ENCODE results near the gene ERCC3.

Gene ERCC3

DNA sequence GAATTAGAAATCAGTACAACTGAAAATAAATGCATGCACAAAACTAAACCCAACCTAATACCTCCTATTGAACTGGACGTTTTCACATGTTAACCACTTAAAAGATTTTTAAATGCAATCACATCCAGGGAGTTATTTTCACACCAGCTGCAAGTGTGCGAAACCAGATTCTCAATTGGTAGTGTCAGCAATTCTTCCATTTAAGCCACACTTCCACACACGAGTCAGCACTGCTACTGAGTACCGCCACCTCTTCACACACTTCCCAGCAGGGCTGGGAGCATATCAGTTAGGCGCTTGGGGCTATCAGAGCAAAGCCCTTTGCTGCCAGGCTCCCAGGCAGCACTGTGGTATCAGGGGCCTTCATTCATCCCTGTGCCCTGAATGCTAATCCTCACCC, 14.2 kb downstream of the ERCC3 start:
- TF ChIP-seq EZH2 (IDR thresholded peaks at IDR 0.05; ENCODE audit: borderline replicate concordance, low read length): no peak
- TF ChIP-seq, protein P1, sequence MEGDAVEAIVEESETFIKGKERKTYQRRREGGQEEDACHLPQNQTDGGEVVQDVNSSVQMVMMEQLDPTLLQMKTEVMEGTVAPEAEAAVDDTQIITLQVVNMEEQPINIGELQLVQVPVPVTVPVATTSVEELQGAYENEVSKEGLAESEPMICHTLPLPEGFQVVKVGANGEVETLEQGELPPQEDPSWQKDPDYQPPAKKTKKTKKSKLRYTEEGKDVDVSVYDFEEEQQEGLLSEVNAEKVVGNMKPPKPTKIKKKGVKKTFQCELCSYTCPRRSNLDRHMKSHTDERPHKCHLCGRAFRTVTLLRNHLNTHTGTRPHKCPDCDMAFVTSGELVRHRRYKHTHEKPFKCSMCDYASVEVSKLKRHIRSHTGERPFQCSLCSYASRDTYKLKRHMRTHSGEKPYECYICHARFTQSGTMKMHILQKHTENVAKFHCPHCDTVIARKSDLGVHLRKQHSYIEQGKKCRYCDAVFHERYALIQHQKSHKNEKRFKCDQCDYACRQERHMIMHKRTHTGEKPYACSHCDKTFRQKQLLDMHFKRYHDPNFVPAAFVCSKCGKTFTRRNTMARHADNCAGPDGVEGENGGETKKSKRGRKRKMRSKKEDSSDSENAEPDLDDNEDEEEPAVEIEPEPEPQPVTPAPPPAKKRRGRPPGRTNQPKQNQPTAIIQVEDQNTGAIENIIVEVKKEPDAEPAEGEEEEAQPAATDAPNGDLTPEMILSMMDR (IDR thresholded peaks at IDR 0.05; ENCODE audit: low read length): no peak
- H3K27ac ChIP-seq (ENCODE audit: low read depth, low read length, poor library complexity, severe bottlenecking): no peak overlapping the region
- H3K9ac ChIP-seq (ENCODE audit: low read length): no peak overlapping the region
- H3K79me2 ChIP-seq (ENCODE audit: insufficient read depth, low read length): no peaks in the 10 kb centered on the region
- peaks cover 94% of the 10 kb centered on the region for H3K36me3 ChIP-seq (ENCODE audit: insufficient read depth, low read length)
- no peaks in the 10 kb centered on the region for H3K27me3 ChIP-seq (ENCODE audit: insufficient read depth, low read length)
- no peaks in the 10 kb centered on the region for H4K20me1 ChIP-seq (ENCODE audit: insufficient read depth, low read length)
- no peaks in the 10 kb centered on the region for H3F3A ChIP-seq (ENCODE audit: insufficient read depth, low read length)
- no peak overlapping the region for H3K4me3 ChIP-seq (ENCODE audit: low read depth, low read length, poor library complexity, severe bottlenecking)
- H3K9me2 ChIP-seq (ENCODE audit: low read depth, low read length): no peaks in the 10 kb centered on the region
- peaks cover 5% of the 10 kb centered on the region; the same call in 1 of the 2 replicates for H3K9me3 ChIP-seq (ENCODE audit: low read length)
- no peaks in the 10 kb centered on the region for H3K4me1 ChIP-seq (ENCODE audit: insufficient read depth, low read length, severe bottlenecking)
- H2AFZ ChIP-seq (ENCODE audit: low read length): no peak overlapping the region
- no peak overlapping the region for H3K4me2 ChIP-seq (ENCODE audit: low read length)

DNA sequence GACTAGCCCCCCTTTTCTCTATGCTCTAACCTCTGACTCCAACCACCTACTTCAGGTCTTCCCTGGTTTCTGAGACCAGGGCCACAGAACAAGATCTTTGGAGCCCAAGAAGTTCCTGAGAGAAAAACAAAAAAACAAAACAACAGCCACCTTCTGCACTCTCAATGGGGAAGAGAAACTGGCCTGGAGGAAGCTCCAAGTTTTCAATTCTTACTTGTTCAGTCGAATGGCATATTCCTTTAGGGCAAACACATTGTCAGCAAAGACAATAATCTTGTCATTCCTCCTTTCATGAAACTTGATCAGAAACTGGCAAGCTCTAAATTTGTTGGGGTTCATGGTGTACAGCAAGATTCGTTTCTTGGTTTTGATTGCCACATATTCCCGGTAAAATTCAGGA, 15.0 kb downstream of the ERCC3 start:
- Histone ChIP-seq H3K27me3 (ENCODE audit: insufficient read depth, low read length) (no peaks in the 10 kb centered on the region), H3K9me2 (ENCODE audit: low read depth, low read length) (no peaks in the 10 kb centered on the region), H3K4me2 (ENCODE audit: low read length) (no peak overlapping the region), H3K9me3 (ENCODE audit: low read length) (peaks cover 5% of the 10 kb centered on the region; the same call in 1 of the 2 replicates), H3F3A (ENCODE audit: insufficient read depth, low read length) (no peaks in the 10 kb centered on the region), H3K79me2 (ENCODE audit: insufficient read depth, low read length) (no peaks in the 10 kb centered on the region), H3K27ac (ENCODE audit: low read depth, low read length, poor library complexity, severe bottlenecking) (no peak overlapping the region), H3K36me3 (ENCODE audit: insufficient read depth, low read length) (peaks cover 92% of the 10 kb centered on the region), H3K4me3 (ENCODE audit: low read depth, low read length, poor library complexity, severe bottlenecking) (no peak overlapping the region), H2AFZ (ENCODE audit: low read length) (no peak overlapping the region), H3K9ac (ENCODE audit: low read length) (no peak overlapping the region), H3K4me1 (ENCODE audit: insufficient read depth, low read length, severe bottlenecking) (no peaks in the 10 kb centered on the region), H4K20me1 (ENCODE audit: insufficient read depth, low read length) (no peaks in the 10 kb centered on the region)
- TF ChIP-seq, protein P1 (IDR thresholded peaks at IDR 0.05; ENCODE audit: low read length): no peak
- no peak for TF ChIP-seq EZH2 (IDR thresholded peaks at IDR 0.05; ENCODE audit: borderline replicate concordance, low read length)

DNA sequence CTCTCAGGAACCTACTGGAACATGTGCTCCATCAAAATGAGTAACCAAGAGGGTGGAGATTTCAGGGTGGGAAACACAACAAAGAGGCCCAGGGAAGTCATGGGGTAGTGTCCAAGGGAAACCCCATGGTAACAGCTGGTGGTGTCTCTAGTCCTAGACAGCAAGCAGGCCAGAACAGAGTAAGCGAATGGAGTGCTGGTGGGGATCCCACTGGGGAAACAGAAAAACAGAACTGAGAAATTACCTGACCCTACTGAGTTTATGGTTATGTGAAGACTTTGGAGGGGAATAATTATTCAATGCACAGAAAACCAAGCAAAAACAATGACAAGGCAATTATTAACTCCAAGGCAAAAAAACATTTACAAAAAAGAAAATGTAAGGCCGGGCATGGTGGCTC, 16.9 kb downstream of the ERCC3 start:
- no peaks in the 10 kb centered on the region for H4K20me1 ChIP-seq (ENCODE audit: insufficient read depth, low read length)
- no peaks in the 10 kb centered on the region for H3K27me3 ChIP-seq (ENCODE audit: insufficient read depth, low read length)
- H3K79me2 ChIP-seq (ENCODE audit: insufficient read depth, low read length): no peaks in the 10 kb centered on the region
- H3K36me3 ChIP-seq (ENCODE audit: insufficient read depth, low read length): peaks cover 85% of the 10 kb centered on the region
- no peak overlapping the region for H3K27ac ChIP-seq (ENCODE audit: low read depth, low read length, poor library complexity, severe bottlenecking)
- H3F3A ChIP-seq (ENCODE audit: insufficient read depth, low read length): no peaks in the 10 kb centered on the region
- TF ChIP-seq, protein P1 (IDR thresholded peaks at IDR 0.05; ENCODE audit: low read length): no peak
- TF ChIP-seq EZH2 (IDR thresholded peaks at IDR 0.05; ENCODE audit: borderline replicate concordance, low read length): no peak
- no peaks in the 10 kb centered on the region for H3K9me2 ChIP-seq (ENCODE audit: low read depth, low read length)
- no peak overlapping the region for H3K4me3 ChIP-seq (ENCODE audit: low read depth, low read length, poor library complexity, severe bottlenecking)
- H3K9me3 ChIP-seq (ENCODE audit: low read length): no peaks in the 10 kb centered on the region
- no peaks in the 10 kb centered on the region for H3K4me1 ChIP-seq (ENCODE audit: insufficient read depth, low read length, severe bottlenecking)
- H3K9ac ChIP-seq (ENCODE audit: low read length): no peak overlapping the region
- no peak overlapping the region for H3K4me2 ChIP-seq (ENCODE audit: low read length)
- no peak overlapping the region for H2AFZ ChIP-seq (ENCODE audit: low read length)
